SW480 (cell line): ENCODE measurements around the gene GRK5.

ENCODE experiments used
- DNase-seq: peaks from one replicate; pipeline ENCODE4 v3.0.0-alpha.2; 2016; ENCODE audit warnings: low spot score

The GRK5 gene

DNA sequence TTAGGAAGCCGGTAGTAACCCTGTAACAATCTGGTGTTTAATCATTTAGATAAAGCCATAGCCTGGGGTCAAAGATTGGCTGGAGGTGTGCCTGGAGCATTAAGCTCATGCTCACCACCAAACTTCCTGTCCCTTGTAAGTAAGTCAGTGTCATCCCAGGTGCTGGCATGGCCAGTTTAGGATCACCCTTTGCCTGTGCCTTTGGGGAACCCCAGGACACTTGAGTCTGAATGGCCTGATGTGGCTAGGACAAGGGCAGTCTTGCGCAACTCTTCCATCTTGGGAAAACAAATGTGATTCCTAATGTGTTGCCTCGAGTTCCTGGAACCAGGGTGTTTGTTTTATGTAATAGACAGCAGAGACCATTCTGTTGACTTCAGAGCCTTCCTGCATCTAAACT lies 154.8 kb downstream of the GRK5 start:
- no peak for DNase-seq

DNA sequence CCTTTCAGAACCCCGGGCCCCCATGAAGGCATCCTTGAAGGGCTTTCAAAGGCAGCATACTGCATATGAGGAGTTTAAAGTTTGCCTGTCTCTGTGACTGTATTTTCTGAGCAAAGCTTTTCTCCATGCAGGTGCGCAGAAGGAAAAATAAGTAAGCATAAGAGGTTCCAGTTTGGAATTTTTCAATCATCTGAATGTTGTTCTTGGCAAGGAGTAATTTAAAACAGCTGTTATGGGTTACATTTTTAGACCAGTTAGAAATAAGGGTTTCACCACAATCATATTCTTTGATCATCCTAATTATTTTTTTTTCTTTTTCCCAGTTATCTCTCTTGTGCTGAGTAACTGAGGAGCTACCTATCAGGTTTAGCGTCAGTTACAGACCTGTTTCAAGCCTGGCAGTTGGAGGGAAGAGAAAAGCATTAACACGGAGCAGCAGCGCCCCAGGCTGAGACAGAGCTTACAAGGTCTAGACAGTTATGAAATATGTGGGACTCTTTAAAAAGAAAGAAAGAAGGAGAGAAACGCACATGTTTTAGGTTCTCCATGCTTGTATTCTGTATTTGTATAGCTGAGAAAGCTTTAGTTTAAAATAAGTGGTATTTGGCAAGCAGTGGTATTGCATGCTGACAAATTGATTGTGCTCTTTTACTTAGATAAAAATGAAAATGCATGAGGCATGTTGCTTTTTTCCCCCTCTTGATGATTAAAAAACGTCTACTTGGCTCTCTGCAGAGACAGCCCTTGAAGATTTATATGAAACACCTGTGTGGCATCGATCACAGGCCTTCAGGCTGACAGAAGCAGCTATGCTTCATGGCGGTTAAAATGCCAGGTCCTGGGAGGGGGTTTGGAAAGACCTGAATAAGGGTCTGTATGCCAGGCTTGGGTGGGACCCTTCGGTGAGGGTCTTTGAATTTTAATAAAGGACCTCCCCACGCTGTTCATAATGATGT lies 157.6 kb downstream of the GRK5 start:
- no peak for DNase-seq

- DNase-seq, result no peak
Observed at GRCh38 chr10:119365773-119366599, 158.6 kb downstream of the GRK5 start.

DNA sequence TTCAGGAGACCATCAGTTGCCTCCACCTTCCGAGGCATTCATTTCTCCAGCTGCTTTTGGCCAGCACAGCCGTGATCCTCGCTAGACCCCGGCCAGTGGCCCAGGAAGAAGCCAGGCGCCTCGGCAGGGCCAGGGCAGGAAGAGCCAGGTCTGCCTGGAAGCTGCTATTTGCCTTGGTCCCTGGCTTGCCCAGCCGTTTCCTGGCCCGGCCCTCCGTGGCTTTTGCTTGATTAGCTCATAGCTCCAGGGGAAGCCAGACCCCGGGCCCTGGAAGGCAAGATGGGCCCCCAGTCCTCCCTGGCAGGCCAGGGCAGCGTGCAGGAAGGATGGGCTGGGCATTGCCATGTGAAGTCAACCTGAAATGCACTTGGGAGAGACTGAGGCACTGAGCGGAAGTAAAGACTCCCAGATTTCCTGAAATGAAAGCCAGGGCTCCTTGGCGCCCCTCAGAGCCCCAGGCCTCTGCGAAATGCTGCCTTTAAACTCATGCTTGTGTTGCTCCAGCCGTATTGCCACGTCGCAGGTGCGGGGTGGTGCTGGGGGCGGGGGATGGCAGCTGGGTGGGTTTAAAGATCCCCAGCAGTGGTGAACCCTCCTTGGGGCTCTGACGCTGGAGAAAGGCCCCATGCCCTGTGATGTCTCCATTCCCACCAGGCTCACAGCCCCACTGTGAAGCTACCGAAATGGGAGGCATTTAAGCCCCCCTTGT lies 160.6 kb downstream of the GRK5 start:
- no peak for DNase-seq

DNA sequence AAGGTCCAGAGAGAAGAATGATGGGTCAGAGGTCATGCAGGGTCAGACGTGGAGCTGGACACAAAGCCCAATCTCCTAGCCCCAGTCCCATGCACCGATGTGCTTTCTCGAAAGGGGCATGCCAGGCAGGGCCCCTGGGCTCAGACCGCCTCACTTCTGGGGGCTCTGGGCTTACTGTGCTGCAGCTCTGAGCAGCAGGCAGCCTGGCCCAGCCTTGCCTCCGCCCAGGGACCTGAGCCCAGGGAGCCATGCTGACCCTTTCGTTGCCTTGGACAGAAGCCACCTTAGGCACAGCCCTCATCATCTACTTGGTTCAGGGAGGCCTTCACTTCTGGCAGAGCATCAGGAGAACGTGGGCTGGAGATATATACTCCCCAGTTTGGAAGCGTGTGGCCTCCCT lies 161.2 kb downstream of the GRK5 start:
- DNase-seq, result no peak

DNA sequence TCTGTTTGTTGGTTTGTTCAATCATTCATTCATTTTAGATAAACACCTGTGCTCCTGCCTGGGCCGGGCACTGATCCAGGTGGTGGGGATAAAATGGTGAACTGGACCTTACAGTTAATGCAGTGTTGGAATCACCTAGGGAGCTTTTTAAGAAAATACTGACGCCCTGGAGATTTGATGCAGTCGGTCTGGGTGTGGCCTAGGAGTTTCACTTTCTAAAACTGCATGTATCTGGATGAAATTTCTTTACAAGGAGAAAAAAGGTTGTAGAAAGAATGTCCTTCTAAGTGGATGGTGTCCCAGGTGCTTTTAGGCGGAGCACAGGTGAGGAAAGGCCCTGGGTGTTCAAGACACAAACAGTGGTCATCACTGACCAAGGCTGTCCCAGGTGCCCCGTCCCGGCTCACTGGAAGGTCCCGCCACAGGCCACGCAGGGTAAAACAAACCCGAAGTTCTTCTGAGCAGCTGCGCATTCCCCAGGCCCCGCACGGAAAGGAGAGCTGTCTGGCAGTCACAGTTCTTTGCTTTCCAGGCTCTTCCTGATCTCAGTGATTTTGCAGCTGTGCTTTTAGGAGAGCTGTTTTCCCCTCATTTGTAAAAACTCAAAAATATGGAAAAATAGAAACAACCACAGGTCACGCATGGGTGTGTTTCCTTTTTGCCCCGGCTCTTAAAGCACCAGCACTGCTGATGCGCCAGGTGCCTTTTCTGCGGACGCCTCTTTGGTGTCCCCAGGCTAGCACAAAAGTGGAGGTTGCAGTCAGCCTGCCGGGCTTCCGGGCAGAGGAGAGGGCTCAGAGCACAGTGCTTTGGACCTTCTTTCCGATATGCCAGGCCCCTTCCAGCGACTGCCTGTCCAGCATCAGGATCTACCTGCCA lies 161.9 kb downstream of the GRK5 start:
- DNase-seq, result no peak

GRCh38 chr10:119370111-119370741 lies 162.9 kb downstream of the GRK5 start:
- DNase-seq, result no peak

DNA sequence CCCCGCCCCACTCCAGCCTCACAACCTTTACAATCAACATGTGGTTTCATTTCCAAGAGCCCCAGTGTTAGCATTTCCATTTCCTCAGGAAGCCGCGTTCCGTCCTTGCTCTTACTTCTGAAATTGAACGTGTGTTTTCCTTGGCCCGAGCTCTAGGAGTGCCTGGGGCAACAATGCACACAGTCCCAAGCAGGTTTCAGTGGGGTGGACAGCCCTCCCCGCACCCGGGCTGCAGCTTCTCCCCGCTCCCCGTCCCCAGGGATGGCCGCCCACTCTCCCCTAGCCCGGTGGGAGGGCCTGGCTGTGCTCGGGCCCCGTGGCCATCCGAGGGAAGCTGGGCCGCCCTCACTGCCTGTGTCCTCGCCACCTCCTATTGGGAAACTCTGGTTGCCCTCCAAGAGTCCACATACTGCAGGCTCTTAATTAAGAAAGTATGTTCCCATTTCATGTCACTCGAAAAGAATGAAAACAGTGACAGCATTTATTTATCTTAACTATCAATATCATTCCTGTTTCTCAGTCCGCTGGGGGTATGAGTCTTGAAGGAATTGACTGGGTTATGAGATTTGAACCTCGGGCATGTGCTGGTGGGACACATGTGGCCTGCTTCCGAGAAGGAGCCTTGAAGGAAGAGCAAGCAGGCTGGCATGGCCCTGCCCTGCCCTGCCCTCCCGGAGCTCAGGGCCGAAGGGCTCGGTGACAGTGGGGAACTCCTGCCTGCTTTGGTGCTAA lies 163.8 kb downstream of the GRK5 start:
- no peak for DNase-seq

DNA sequence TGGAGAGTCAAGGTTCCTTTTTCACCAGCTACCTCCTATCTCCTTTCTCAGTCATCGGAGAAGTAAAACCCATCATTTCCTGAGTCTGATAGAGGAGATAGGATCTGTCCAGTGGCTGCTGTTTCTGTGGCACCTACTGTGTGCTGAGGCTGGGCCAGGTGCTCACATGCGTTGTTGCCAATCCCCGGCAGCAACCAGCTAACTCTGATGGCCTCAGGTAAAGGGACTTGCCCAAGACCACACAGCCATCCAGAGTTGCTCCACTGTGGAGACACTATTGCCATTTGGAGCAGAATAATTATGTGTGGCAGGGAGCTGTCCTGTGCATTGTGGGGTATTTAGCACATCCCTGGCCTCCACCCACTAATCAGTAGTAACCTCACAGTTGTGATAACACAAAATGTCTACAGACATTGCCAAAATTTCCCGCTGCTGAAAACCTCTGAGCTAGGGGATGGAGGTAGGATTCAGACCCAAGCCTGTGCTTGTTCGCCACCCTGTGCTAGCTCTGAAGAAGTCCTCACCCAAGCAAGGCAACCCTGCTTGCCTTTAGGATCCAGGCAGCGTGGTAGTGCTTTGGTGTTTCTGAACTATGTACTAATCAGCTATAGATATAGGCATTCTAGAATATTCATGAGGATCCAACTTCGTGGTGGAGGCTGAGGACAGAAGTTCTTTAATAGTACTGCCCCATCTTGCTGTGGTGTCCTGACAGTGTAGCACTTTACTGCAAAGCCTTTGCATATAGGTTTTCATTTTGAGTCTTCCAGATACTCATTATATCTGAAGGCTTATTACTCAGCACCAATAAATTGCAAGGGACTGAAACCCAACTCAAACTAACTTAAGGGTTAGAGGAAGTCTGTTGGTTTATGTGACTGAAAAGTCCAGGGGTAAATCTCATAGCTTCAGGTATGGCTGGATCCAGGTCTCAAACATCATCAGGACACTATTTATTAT lies 164.6 kb downstream of the GRK5 start:
- DNase-seq, result no peak

- no peak for DNase-seq
Observed at GRCh38 chr10:119373294-119374102, 166.1 kb downstream of the GRK5 start.

DNA sequence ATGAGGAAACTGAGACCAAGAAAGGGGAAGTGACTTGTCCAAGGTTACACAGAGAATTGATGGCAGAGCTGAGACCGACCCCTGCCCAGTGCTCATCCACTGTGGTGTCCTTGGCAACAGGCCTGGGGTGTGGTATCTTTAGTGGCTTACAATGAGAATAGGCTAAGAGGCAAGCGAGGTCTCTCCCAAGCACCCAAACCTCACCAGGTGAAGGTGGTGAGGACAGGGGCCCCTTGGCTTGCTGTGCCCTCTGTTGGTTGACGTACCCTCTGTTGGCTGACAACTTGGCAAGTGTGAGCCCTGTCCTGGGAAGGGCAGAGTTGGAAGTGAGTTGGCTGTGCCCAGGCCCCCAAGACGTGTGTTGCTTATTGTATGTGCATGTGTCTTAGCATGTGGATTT lies 166.9 kb downstream of the GRK5 start:
- no peak for DNase-seq

- DNase-seq, result no peak
Observed at GRCh38 chr10:119375574-119376272, 168.4 kb downstream of the GRK5 start.

DNA sequence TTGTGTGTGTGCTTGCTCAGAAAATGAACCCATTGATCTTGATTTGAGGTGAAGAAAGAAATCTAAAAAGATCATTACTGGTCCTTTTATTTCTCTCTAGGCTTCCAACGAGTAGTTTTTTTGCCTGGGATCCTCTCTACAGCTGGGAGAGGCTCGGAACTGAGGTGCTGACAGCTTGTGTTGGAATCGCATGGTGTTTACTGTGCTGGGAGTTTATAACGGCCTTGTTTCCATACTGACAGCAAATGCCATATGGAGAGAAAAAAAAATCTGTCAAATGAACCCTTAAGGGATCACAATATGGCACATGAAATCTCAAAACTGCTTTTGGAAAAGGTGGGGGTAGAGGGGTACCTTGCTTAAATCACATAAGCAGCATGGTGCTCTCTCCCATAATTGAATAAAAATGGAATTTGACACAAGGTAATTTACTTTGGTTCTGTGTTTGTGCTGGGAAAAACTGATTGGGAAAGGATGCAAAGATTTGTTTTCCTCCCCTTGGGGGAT lies 170.1 kb downstream of the GRK5 start:
- DNase-seq, result no peak

DNA sequence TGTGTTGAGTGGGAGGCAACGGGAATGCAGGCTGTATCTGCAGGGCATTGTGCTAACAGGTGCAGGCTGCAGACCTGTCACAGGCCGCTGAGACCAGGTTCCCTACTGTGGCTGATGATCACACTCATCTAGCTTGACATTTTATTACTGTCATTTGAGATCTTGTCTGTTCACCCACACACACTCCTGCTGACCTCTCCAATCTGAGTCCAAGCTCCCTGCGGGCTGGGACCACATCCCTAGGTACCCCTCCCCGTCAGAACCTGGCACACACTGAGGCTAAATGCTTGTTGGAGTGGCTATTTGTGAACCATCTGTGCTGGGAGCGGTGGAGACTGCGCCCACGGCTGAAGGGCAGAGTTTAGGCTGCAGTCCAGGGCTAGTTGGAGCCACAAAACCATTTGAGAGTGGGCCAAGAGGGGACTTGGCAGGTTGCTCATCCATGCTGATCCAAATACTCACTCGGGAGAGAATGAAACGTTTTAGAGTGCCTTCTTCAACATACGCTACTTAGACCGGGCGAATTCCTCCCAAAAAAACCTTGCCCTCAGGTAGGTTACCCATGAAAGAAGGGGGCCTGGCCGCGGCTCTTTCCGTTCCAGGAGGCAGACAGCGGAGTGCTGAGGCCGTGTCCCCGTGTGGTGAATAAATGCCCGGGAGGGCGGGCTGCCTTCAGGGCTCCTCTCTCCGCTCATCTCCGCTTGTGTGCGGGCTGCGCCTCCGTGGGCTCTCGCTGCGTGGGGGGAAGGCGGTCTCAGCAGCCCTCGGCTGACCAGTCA lies 170.8 kb downstream of the GRK5 start:
- DNase-seq, result no peak

- no peak for DNase-seq
Observed at GRCh38 chr10:119378737-119379067, 171.3 kb downstream of the GRK5 start.

DNA sequence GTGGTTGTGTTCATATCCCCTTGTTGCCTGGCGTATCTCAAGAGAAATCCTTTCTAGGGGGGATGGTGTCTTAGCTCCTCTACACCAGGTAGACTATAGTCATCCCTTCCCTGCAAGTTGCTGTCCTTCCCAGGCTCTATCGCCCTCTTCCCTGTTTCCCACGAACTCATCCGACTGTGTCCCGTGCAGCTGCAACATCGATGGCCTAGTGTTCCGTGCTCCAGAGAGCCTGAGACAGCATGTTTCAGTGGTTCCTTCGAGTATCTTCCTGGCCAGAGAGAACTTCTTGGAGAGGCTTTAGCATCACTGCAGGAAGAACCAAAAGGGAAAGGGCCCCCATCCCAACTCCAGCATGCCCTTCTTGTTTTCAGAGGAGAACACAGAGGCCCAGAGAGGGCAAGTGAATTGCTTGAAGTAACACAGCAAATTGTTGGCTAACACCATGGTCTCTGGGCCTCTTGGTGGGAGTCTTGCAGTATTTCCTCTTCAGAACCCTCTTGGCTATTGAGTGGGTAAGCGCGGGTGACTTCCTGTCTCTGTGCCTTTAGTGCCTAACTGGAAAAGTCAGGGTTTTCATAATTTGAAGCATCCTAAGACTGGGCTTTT lies 172.2 kb downstream of the GRK5 start:
- DNase-seq, result no peak
